ENCODE data around the gene GPRC5A. TPM values are rescaled to one million over a fixed set of nuclear protein-coding genes. Genes with fewer than 3 reads are reported as not detected.

GPRC5A gene
- total and polyA plus RNA-seq, 2 experiments from 2014 or later = 37.8 to 84.8 TPM

DNA sequence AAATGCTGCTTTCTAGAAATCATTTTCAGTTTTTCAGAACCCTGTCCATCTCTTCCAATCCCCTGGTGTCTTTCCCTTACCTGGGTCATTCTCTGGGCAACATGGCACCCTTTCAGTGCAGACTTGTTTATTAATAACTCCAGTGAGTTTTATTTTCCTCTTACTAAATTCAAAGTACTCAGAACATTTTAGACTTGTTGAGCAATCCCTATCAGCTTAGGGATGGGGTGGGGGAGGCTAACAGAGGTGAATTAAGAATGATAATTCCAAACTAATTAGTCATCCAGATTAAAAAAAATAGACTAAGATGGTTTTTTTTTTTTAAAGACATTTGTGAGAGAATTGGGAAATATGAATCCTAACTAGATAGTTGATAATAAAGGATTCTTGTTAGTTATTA lies 10.7 kb downstream of the GPRC5A start:
- Histone ChIP-seq H3K9ac (peak overlapping the region; percentile 74), H3K27me3 (replicated peaks; ENCODE audit: insufficient read depth) (no peaks in the 10 kb centered on the region), H3K4me3 (peak overlapping the region; percentile 35), H3K4me2 (ENCODE audit: unreplicated experiment) (peak overlapping the region; percentile 93), H3K79me2 (ENCODE audit: insufficient read depth) (peaks cover 46% of the 10 kb centered on the region), H3K36me3 (ENCODE audit: low read depth) (no peaks in the 10 kb centered on the region; the same call in 1 of the 2 replicates), H4K20me1 (ENCODE audit: insufficient read depth) (no peaks in the 10 kb centered on the region), H2AFZ (no peak overlapping the region), H3F3A (ENCODE audit: insufficient read depth) (peaks cover 48% of the 10 kb centered on the region), H3K9me2 (ENCODE audit: insufficient read depth) (no peaks in the 10 kb centered on the region), H3K27ac (peak overlapping the region; percentile 93), H3K9me3 (ENCODE audit: low read depth) (no peaks in the 10 kb centered on the region), H3K4me1 (ENCODE audit: insufficient read depth) (peaks cover 38% of the 10 kb centered on the region)
- in situ Hi-C loops (cut with MboI) = no loop called here
- TF ChIP-seq EZH2 (IDR thresholded peaks at IDR 0.05; ENCODE audit: insufficient read depth, poor library complexity, severe bottlenecking) (no peak), EZH2phosphoT487 (IDR thresholded peaks at IDR 0.05; ENCODE audit: insufficient read depth, low read depth) (no peak)
- DNase-seq = peak; percentile 70

DNA sequence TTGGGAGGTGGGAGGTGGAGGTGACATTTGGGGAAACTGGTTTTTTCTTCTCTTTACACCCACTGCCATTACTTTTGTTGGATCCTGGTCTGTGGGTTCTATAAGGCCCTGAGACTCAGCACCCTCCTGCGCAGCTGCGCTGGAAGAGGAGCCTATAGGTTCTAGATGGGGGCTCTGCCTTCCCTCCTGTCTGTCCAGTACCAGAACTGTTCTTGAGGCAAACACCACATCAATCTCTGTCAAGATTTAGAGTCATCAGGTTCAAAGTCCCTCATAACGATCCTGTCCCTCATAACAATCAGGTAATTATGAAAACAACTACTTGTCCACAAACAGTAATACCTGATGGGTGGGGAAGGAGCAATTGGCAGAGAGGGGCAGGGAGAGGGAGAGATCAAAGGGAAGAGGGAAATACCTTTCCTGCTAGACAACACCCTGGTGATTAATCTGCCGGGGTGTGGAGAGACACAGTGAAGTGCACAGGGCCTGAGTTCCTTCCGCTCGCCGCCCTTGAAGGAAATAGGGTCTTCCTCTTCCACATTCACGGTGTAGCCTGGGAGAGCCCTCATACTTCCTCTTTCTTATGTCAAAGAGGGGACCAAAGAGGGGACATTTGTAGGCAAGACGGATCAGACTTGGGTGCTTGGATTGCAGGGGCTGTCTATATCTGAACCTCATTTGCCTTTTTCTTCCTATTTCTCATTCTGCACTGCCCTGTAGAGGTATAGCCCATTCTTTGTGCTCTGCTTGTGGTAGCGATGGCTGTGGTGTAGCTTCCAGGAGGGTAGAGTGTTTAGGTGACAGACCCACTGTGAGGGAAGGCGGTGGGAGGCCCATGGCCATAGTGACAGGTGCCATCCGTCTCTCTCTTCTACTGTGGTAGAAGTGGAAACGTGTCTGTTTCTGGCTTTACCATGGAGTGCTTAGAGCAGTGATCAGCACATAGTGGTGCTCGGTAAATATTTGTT lies 12.6 kb downstream of the GPRC5A start:
- peaks cover 35% of the 10 kb centered on the region for H3F3A ChIP-seq (ENCODE audit: insufficient read depth)
- no peak overlapping the region for H3K4me2 ChIP-seq (ENCODE audit: unreplicated experiment)
- no peaks in the 10 kb centered on the region for H3K9me2 ChIP-seq (ENCODE audit: insufficient read depth)
- H4K20me1 ChIP-seq (ENCODE audit: insufficient read depth) = no peaks in the 10 kb centered on the region
- H3K79me2 ChIP-seq (ENCODE audit: insufficient read depth) = peaks cover 42% of the 10 kb centered on the region
- no peak overlapping the region for H3K4me3 ChIP-seq
- peaks cover 34% of the 10 kb centered on the region for H3K4me1 ChIP-seq (ENCODE audit: insufficient read depth)
- no peaks in the 10 kb centered on the region for H3K27me3 ChIP-seq (replicated peaks; ENCODE audit: insufficient read depth)
- DNase-seq = no peak
- H3K27ac ChIP-seq = no peak overlapping the region
- H2AFZ ChIP-seq = no peak overlapping the region
- no peak overlapping the region for H3K9ac ChIP-seq
- no peaks in the 10 kb centered on the region for H3K9me3 ChIP-seq (ENCODE audit: low read depth)
- TF ChIP-seq EZH2phosphoT487 (IDR thresholded peaks at IDR 0.05; ENCODE audit: insufficient read depth, low read depth) (no peak), EZH2 (IDR thresholded peaks at IDR 0.05; ENCODE audit: insufficient read depth, poor library complexity, severe bottlenecking) (no peak)
- in situ Hi-C loops (cut with MboI) = no loop called here
- peaks cover 7% of the 10 kb centered on the region; the same call in 1 of the 2 replicates for H3K36me3 ChIP-seq (ENCODE audit: low read depth)
- WGBS, 2 experiments (ENCODE audit: low coverage in 1 of 2, low lambda C conversion rate in 2 of 2, missing lambda C conversion rate in 2 of 2) = 97 to 98% methylated on average over 14 of the region's 14 CpGs

DNA sequence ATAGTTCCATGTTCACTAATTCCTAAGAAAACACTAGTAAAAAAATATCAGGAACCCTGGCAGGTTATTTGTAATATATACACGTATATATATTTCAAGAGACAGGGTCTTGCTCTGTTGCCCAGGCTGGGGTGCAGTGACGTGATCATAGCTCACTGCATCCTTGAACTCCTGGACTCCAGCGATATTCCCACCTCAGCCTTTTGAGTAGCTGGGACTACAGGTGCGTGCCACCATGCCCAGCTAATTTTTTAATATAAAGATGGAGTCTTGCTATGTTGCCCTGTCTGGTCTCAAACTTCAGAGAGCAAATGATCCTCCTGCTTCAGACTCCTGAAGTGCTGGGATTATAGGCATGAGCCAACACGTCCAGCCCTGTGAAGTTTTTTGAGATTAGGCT lies 16.2 kb downstream of the GPRC5A start:
- Histone ChIP-seq H4K20me1 (ENCODE audit: insufficient read depth) (no peaks in the 10 kb centered on the region), H3K9ac (no peak overlapping the region), H3K4me1 (ENCODE audit: insufficient read depth) (peaks cover 7% of the 10 kb centered on the region), H3K27me3 (replicated peaks; ENCODE audit: insufficient read depth) (no peaks in the 10 kb centered on the region), H3K36me3 (ENCODE audit: low read depth) (peaks cover 19% of the 10 kb centered on the region), H3F3A (ENCODE audit: insufficient read depth) (peaks cover 8% of the 10 kb centered on the region), H3K4me2 (ENCODE audit: unreplicated experiment) (no peak overlapping the region), H3K9me2 (ENCODE audit: insufficient read depth) (no peaks in the 10 kb centered on the region), H2AFZ (no peak overlapping the region), H3K27ac (no peak overlapping the region), H3K9me3 (ENCODE audit: low read depth) (no peaks in the 10 kb centered on the region), H3K79me2 (ENCODE audit: insufficient read depth) (peaks cover 48% of the 10 kb centered on the region), H3K4me3 (no peak overlapping the region)
- DNase-seq = no peak
- WGBS, 2 experiments (ENCODE audit: low coverage in 1 of 2, low lambda C conversion rate in 2 of 2, missing lambda C conversion rate in 2 of 2) = 92 to 94% methylated on average over 5 of the region's 5 CpGs
- TF ChIP-seq EZH2 (IDR thresholded peaks at IDR 0.05; ENCODE audit: insufficient read depth, poor library complexity, severe bottlenecking) = no peak
- no peak for TF ChIP-seq EZH2phosphoT487 (IDR thresholded peaks at IDR 0.05; ENCODE audit: insufficient read depth, low read depth)
- in situ Hi-C loops (cut with MboI) = no loop called here

DNA sequence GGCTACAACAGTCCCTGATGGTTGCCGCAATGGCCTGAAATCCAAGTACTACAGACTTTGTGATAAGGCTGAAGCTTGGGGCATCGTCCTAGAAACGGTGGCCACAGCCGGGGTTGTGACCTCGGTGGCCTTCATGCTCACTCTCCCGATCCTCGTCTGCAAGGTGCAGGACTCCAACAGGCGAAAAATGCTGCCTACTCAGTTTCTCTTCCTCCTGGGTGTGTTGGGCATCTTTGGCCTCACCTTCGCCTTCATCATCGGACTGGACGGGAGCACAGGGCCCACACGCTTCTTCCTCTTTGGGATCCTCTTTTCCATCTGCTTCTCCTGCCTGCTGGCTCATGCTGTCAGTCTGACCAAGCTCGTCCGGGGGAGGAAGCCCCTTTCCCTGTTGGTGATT lies 16.9 kb downstream of the GPRC5A start:
- Histone ChIP-seq H3K4me3 (no peak overlapping the region), H3K79me2 (ENCODE audit: insufficient read depth) (peaks cover 47% of the 10 kb centered on the region), H3K4me2 (ENCODE audit: unreplicated experiment) (no peak overlapping the region), H3K27me3 (replicated peaks; ENCODE audit: insufficient read depth) (no peaks in the 10 kb centered on the region), H2AFZ (no peak overlapping the region), H3F3A (ENCODE audit: insufficient read depth) (peaks cover 7% of the 10 kb centered on the region; the same call in 1 of the 2 replicates), H3K4me1 (ENCODE audit: insufficient read depth) (peaks cover 6% of the 10 kb centered on the region), H3K36me3 (ENCODE audit: low read depth) (peaks cover 26% of the 10 kb centered on the region), H4K20me1 (ENCODE audit: insufficient read depth) (no peaks in the 10 kb centered on the region), H3K9ac (no peak overlapping the region), H3K9me3 (ENCODE audit: low read depth) (no peaks in the 10 kb centered on the region), H3K9me2 (ENCODE audit: insufficient read depth) (no peaks in the 10 kb centered on the region), H3K27ac (no peak overlapping the region)
- no peak for TF ChIP-seq EZH2 (IDR thresholded peaks at IDR 0.05; ENCODE audit: insufficient read depth, poor library complexity, severe bottlenecking)
- in situ Hi-C loops (cut with MboI) = no loop called here
- WGBS, 2 experiments (ENCODE audit: low coverage in 1 of 2, low lambda C conversion rate in 2 of 2, missing lambda C conversion rate in 2 of 2) = 93 to 97% methylated on average over 14 of the region's 14 CpGs
- DNase-seq = no peak

All from GM23248 (cell line).